Measurements from ENCODE around the gene PRAMEF1. TPM values are rescaled to one million over a fixed set of nuclear protein-coding genes. Genes with fewer than 3 reads are reported as not detected.

Gene PRAMEF1
- total and polyA plus RNA-seq, 2 of the 13 experiments (the other 11 are each of a cell fraction or from before 2014, with no cell fraction given) = not detected

- WGBS (ENCODE audit: low lambda C conversion rate) = 0% methylated on average over 4 of the region's 4 CpGs
- H3K9ac ChIP-seq (ENCODE audit: insufficient read depth, low read depth, low read length) = no peak overlapping the region
- BruUV-seq (replicated peaks) = no TSS peak
- ATAC-seq = no peak
- H3K4me2 ChIP-seq (ENCODE audit: low read depth, low read length) = no peak overlapping the region
- ChIA-PET POLR2A (no interaction called here), CTCF (ENCODE audit: low intra/inter-chr PET ratio, low total read pairs) (no interaction called here)
- H3K27ac ChIP-seq (ENCODE audit: extremely low read length, insufficient read depth, low read length) = no peak overlapping the region
- H3K36me3 ChIP-seq (replicated peaks in 1 of 2; ENCODE audit: control insufficient read depth in 1 of 2, insufficient read depth in 2 of 2, low read length in 2 of 2) = no peaks in the 10 kb centered on the region
- H4K20me1 ChIP-seq (ENCODE audit: insufficient read depth, low read length) = no peaks in the 10 kb centered on the region
- no peaks in the 10 kb centered on the region for H3K9me3 ChIP-seq (ENCODE audit: low read length)
- no peaks in the 10 kb centered on the region for H3K4me1 ChIP-seq (ENCODE audit: insufficient read depth, low read length)
- in situ Hi-C loops (cut with HindIII; ENCODE audit: extremely low pct_ligation_motif_present, low pct_unique_long_range_greater_than_20kb) = no loop called here
- H3K4me3 ChIP-seq (replicated peaks in 1 of 3; ENCODE audit: insufficient read depth in 1 of 3, low read depth in 2 of 3, low read length in 3 of 3) = no peak overlapping the region
- no peak for FAIRE-seq
- no peaks in the 10 kb centered on the region for H3K79me2 ChIP-seq (ENCODE audit: insufficient read depth, low read length)
- no peak for DNase-seq (ENCODE audit: low spot score)
- no peak for TF ChIP-seq FUBP1 (CRISPR knock-in tag; IDR thresholded peaks at IDR 0.05; ENCODE audit: borderline replicate concordance)
- TF ChIP-seq EZH2 (conservative IDR thresholded peaks at IDR 0.05; ENCODE audit: low read depth, low read length) = no peak
- no peak for TF ChIP-seq ZNF570 (CRISPR knock-in tag; IDR thresholded peaks at IDR 0.05; ENCODE audit: borderline replicate concordance)
- no peak for TF ChIP-seq ZNF724P (CRISPR knock-in tag; IDR thresholded peaks at IDR 0.05; ENCODE audit: borderline replicate concordance)
- no peak for TF ChIP-seq ZKSCAN8 (CRISPR knock-in tag; IDR thresholded peaks at IDR 0.05; ENCODE audit: borderline replicate concordance)
- TF ChIP-seq MAFG (CRISPR knock-in tag; IDR thresholded peaks at IDR 0.05) = no peak
- intact Hi-C loops (cut with micrococcal nuclease; ENCODE audit: unreplicated experiment) = no loop called here
- H3K27me3 ChIP-seq (ENCODE audit: control insufficient read depth in 1 of 2, insufficient read depth in 2 of 2, low read length in 2 of 2) = peaks cover 0 to 3% of the 10 kb centered on the region in 2 experiments; a peak in 1 of 5 replicates
- no peak overlapping the region for H2AFZ ChIP-seq (ENCODE audit: low read length)
Observed at GRCh38 chr1:12798911-12799310, 7.7 kb downstream of the PRAMEF1 start.

GRCh38 chr1:12799730-12800129 is 8.5 kb downstream of the PRAMEF1 start:
- ATAC-seq = no peak
- ChIA-PET CTCF (ENCODE audit: low intra/inter-chr PET ratio, low total read pairs) (no interaction called here), POLR2A (no interaction called here)
- Histone ChIP-seq H3K27ac (ENCODE audit: extremely low read length, insufficient read depth, low read length) (no peak overlapping the region), H2AFZ (ENCODE audit: low read length) (no peak overlapping the region), H3K36me3 (replicated peaks in 1 of 2; ENCODE audit: control insufficient read depth in 1 of 2, insufficient read depth in 2 of 2, low read length in 2 of 2) (no peaks in the 10 kb centered on the region), H3K9me3 (ENCODE audit: low read length) (no peaks in the 10 kb centered on the region), H3K4me1 (ENCODE audit: insufficient read depth, low read length) (no peaks in the 10 kb centered on the region), H3K4me3 (replicated peaks in 1 of 3; ENCODE audit: insufficient read depth in 1 of 3, low read depth in 2 of 3, low read length in 3 of 3) (no peak overlapping the region), H3K27me3 (ENCODE audit: control insufficient read depth in 1 of 2, insufficient read depth in 2 of 2, low read length in 2 of 2) (peaks cover 0 to 3% of the 10 kb centered on the region in 2 experiments; a peak in 1 of 5 replicates), H4K20me1 (ENCODE audit: insufficient read depth, low read length) (no peaks in the 10 kb centered on the region), H3K4me2 (ENCODE audit: low read depth, low read length) (no peak overlapping the region), H3K9ac (ENCODE audit: insufficient read depth, low read depth, low read length) (no peak overlapping the region), H3K79me2 (ENCODE audit: insufficient read depth, low read length) (no peaks in the 10 kb centered on the region)
- in situ Hi-C loops (cut with HindIII; ENCODE audit: extremely low pct_ligation_motif_present, low pct_unique_long_range_greater_than_20kb) = no loop called here
- 2% methylated on average over 2 of the region's 2 CpGs for WGBS (ENCODE audit: low lambda C conversion rate)
- FAIRE-seq = no peak
- no TSS peak for BruUV-seq (replicated peaks)
- TF ChIP-seq KDM3A (CRISPR knock-in tag; IDR thresholded peaks at IDR 0.05; ENCODE audit: low read depth) (no peak), MAZ (IDR thresholded peaks at IDR 0.05; ENCODE audit: borderline replicate concordance, low read depth, low read length) (no peak), MAZ (CRISPR knock-in tag; IDR thresholded peaks at IDR 0.05; ENCODE audit: low read depth) (no peak), KLF11 (CRISPR knock-in tag; IDR thresholded peaks at IDR 0.05) (no peak), AKAP8 (CRISPR knock-in tag; IDR thresholded peaks at IDR 0.05) (no peak), KLF15 (CRISPR knock-in tag; IDR thresholded peaks at IDR 0.05; ENCODE audit: borderline replicate concordance) (no peak)
- intact Hi-C loops (cut with micrococcal nuclease; ENCODE audit: unreplicated experiment) = no loop called here
- DNase-seq (ENCODE audit: low spot score) = no peak

Measured in HepG2 (cell line).